Measurements from ENCODE around the gene TUBA3D.
"Not testable (repeated sequence)": the region's sequence is repeated elsewhere in the genome, so short reads cannot be mapped to it uniquely, and the experiment has no call there.

DNA sequence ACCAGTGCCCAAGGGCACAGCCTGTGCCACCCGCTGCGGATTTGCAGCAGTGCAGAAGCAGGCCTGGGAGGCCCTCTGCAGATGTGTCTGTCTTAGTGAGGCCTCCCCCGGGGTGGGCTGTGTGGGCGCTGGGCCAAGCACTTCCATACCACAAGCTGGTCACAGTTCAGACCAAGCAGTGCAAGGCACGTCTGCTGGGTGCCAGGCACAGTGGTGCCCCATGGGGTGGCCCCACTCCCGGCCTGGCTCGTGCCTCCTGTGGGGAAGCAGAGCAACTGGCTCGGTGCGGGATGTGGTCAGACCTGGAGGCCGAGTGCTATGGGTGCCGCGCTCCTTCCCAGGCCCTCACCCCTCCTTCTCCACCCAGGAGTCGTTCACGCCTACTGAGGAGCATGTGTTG, 39.3 kb downstream of the TUBA3D start:
- TF ChIP-seq, protein P1, sequence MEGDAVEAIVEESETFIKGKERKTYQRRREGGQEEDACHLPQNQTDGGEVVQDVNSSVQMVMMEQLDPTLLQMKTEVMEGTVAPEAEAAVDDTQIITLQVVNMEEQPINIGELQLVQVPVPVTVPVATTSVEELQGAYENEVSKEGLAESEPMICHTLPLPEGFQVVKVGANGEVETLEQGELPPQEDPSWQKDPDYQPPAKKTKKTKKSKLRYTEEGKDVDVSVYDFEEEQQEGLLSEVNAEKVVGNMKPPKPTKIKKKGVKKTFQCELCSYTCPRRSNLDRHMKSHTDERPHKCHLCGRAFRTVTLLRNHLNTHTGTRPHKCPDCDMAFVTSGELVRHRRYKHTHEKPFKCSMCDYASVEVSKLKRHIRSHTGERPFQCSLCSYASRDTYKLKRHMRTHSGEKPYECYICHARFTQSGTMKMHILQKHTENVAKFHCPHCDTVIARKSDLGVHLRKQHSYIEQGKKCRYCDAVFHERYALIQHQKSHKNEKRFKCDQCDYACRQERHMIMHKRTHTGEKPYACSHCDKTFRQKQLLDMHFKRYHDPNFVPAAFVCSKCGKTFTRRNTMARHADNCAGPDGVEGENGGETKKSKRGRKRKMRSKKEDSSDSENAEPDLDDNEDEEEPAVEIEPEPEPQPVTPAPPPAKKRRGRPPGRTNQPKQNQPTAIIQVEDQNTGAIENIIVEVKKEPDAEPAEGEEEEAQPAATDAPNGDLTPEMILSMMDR (IDR thresholded peaks at IDR 0.05; ENCODE audit: borderline replicate concordance, extremely low read depth, low read length, poor library complexity, severe bottlenecking): not testable (repeated sequence)
- TF ChIP-seq EZH2 (IDR thresholded peaks at IDR 0.05; ENCODE audit: borderline replicate concordance, low read depth, low read length, severe bottlenecking): not testable (repeated sequence)
